NK-92 (cell line): Measurements from ENCODE around the gene NCOA5.

Source experiments
- DNase-seq: peaks from one replicate; lab custom pipeline; 2025; ENCODE audit not compliant: unreplicated experiment; lab: John Stamatoyannopoulos, UW

The NCOA5 gene

GRCh38 chr20:46018611-46019010, 71.2 kb downstream of the NCOA5 start:
- no peak for DNase-seq

GRCh38 chr20:46018112-46018511, 71.7 kb downstream of the NCOA5 start:
- no peak for DNase-seq

GRCh38 chr20:46017272-46017671, 72.5 kb downstream of the NCOA5 start:
- DNase-seq, result no peak

- DNase-seq, result no peak
Measured at GRCh38 chr20:46014517-46015396, 75.0 kb downstream of the NCOA5 start.

- DNase-seq, result no peak
Measured at GRCh38 chr20:46013829-46014516, 75.8 kb downstream of the NCOA5 start.

GRCh38 chr20:46013322-46013828, 76.4 kb downstream of the NCOA5 start:
- DNase-seq, result no peak

GRCh38 chr20:46012921-46013320, 76.8 kb downstream of the NCOA5 start:
- DNase-seq, result no peak

- DNase-seq, result no peak
Measured at GRCh38 chr20:46011631-46012482, 77.9 kb downstream of the NCOA5 start.
